ENCODE results near the gene RHOB. TPM values are rescaled to one million over a fixed set of nuclear protein-coding genes. Genes with fewer than 3 reads are reported as not detected.
"Not testable (repeated sequence)": the region's sequence is repeated elsewhere in the genome, so short reads cannot be mapped to it uniquely, and the experiment has no call there.

Gene RHOB
- total RNA-seq, 1 donor from 2014 or later: 12.9 TPM

- no peak for DNase-seq
- no peaks in the 10 kb centered on the region for H3K4me1 Mint-ChIP-seq
- H3K4me3 Mint-ChIP-seq: no peak overlapping the region
- TF ChIP-seq, protein P1, sequence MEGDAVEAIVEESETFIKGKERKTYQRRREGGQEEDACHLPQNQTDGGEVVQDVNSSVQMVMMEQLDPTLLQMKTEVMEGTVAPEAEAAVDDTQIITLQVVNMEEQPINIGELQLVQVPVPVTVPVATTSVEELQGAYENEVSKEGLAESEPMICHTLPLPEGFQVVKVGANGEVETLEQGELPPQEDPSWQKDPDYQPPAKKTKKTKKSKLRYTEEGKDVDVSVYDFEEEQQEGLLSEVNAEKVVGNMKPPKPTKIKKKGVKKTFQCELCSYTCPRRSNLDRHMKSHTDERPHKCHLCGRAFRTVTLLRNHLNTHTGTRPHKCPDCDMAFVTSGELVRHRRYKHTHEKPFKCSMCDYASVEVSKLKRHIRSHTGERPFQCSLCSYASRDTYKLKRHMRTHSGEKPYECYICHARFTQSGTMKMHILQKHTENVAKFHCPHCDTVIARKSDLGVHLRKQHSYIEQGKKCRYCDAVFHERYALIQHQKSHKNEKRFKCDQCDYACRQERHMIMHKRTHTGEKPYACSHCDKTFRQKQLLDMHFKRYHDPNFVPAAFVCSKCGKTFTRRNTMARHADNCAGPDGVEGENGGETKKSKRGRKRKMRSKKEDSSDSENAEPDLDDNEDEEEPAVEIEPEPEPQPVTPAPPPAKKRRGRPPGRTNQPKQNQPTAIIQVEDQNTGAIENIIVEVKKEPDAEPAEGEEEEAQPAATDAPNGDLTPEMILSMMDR (IDR thresholded peaks at IDR 0.05): no peak
- POLR2A ChIA-PET: no interaction called here
- intact Hi-C loops (cut with micrococcal nuclease): no loop called here
- ATAC-seq (ENCODE audit: low read depth): no peak
- H3K27ac Mint-ChIP-seq: no peak overlapping the region
- H3K9me3 Mint-ChIP-seq: no peaks in the 10 kb centered on the region
- CTCF ChIA-PET: no interaction called here
- peaks cover 2% of the 10 kb centered on the region for H3K27me3 Mint-ChIP-seq
- no peaks in the 10 kb centered on the region for H3K36me3 Mint-ChIP-seq (ENCODE audit: low read depth)
Observed at GRCh38 chr2:20488782-20489181, 41.9 kb downstream of the RHOB start.

DNA sequence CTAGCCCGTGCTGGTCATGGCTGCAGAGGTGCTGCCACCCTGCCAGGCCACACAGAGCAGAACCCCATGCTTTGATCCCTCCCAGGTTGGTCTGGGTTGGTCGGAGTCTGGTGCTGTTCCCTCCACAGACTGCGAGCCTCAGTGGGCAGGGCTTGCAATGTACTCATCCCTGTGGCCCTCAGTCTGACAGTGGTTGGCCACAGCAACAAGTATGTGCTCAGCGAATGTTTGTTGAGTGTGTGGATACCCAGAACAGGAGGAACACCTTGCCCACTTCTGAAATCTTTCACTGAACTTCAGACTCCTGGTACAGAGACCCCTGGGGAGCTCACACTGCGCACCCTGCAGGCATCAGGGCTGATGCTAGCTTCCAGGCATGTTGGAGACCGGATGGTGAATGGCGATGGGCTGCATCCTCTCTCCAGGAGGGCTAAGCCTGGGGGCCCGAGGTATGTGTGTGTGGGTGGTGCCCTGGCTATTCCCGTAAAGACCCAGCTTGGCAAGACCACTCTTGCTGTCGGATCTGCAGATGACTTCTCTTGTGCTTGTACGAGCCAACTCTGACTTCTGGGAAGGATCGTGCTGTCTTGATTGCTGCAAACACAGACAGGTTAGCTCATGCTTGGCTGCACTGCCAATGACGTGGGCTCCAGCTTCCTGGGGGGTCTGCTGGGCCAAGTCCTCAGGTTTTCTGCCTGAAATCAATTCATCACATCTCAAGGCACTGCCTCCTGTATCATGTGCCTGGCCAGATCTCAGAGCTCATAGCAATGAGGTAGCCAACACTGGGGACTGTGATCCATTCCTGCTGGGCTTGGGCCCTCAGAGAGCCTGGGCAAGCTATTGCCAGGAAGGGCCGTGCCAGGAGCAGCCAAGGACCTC is 43.7 kb downstream of the RHOB start:
- ATAC-seq (ENCODE audit: low read depth) (no peak), DNase-seq (no peak)
- no peak overlapping the region for H3K4me3 Mint-ChIP-seq
- peaks cover 2% of the 10 kb centered on the region for H3K27me3 Mint-ChIP-seq
- H3K36me3 Mint-ChIP-seq (ENCODE audit: low read depth): no peaks in the 10 kb centered on the region
- intact Hi-C loops (cut with micrococcal nuclease): no loop called here
- H3K27ac Mint-ChIP-seq: no peak overlapping the region
- POLR2A ChIA-PET: no interaction called here
- H3K4me1 Mint-ChIP-seq: no peaks in the 10 kb centered on the region
- H3K9me3 Mint-ChIP-seq: no peaks in the 10 kb centered on the region
- CTCF ChIA-PET: no interaction called here
- TF ChIP-seq, protein P1 (IDR thresholded peaks at IDR 0.05): no peak

DNA sequence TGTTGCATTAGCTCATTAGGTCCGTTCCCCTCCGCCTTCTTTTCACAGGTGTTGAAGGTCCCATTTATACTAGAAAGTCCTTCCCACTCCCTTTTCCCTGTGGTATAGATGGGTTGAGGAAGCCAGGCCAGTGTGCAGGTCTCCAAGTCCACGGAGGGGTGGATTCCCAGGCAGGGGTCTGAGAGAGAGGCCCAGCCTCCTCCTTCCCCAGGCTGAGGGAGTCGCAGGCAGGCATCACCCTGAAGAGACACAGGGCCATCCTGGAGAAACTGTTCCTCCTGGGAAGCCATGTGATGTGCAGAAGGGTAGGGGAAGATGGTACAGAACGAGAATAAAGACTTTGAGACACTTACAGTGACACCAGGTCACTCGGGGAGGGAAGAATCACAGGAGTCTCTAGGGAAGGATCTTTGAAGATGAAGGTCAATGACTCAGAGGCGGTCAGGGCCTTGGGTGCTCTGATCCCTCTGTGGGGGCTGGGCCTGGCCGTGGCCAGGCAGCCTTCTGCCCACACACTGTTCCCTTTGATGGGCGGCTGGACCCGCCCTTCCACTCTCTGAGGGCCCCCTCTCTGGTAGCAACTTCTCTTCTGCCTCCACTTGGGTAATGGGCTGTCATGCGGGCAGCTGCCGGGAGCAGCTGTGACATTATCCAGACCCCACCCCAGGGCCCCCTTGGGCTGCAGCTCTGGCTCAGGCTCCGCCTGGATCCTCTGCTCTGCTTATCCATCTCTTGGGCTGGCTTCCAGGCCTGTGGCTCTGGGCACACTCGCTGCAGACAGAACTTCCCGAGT is 45.1 kb downstream of the RHOB start:
- DNase-seq (no peak), ATAC-seq (ENCODE audit: low read depth) (no peak)
- TF ChIP-seq, protein P1 (IDR thresholded peaks at IDR 0.05): no peak
- Mint-ChIP-seq H3K4me3 (no peak overlapping the region), H3K27me3 (peaks cover 4% of the 10 kb centered on the region), H3K9me3 (no peaks in the 10 kb centered on the region), H3K36me3 (ENCODE audit: low read depth) (no peaks in the 10 kb centered on the region), H3K27ac (no peak overlapping the region), H3K4me1 (no peaks in the 10 kb centered on the region)
- POLR2A ChIA-PET: no interaction called here
- CTCF ChIA-PET: no interaction called here
- intact Hi-C loops (cut with micrococcal nuclease): no loop called here

- H3K4me3 Mint-ChIP-seq; H3K27me3 Mint-ChIP-seq; H3K9me3 Mint-ChIP-seq; POLR2A ChIA-PET; DNase-seq; intact Hi-C loops (cut with micrococcal nuclease); ATAC-seq (ENCODE audit: low read depth); CTCF ChIA-PET; H3K4me1 Mint-ChIP-seq; H3K36me3 Mint-ChIP-seq (ENCODE audit: low read depth); H3K27ac Mint-ChIP-seq: not testable (repeated sequence)
Observed at GRCh38 chr2:20493095-20493494, 46.2 kb downstream of the RHOB start.

- H3K4me3 Mint-ChIP-seq: no peak overlapping the region
- no peaks in the 10 kb centered on the region for H3K36me3 Mint-ChIP-seq (ENCODE audit: low read depth)
- CTCF ChIA-PET: no interaction called here
- intact Hi-C loops (cut with micrococcal nuclease): no loop called here
- POLR2A ChIA-PET: no interaction called here
- DNase-seq (no peak), ATAC-seq (ENCODE audit: low read depth) (no peak)
- no peaks in the 10 kb centered on the region for H3K4me1 Mint-ChIP-seq
- H3K27ac Mint-ChIP-seq: no peak overlapping the region
- peaks cover 8% of the 10 kb centered on the region for H3K27me3 Mint-ChIP-seq
- TF ChIP-seq, protein P1 (IDR thresholded peaks at IDR 0.05): no peak
- no peaks in the 10 kb centered on the region for H3K9me3 Mint-ChIP-seq
Observed at GRCh38 chr2:20494241-20494640, 47.4 kb downstream of the RHOB start.
